Heart left ventricle (tissue), 16 donors: ENCODE measurements around the gene BSND. TPM values are rescaled to one million over a fixed set of nuclear protein-coding genes. Genes with fewer than 3 reads are reported as not detected.

Experiments
- ATAC-seq, 4 donors: fragments of 200-7000 bp; cut with Tn5 transposase; one replicate each; pipeline ENCODE4 v1.9.1; 2020 to 2022; ENCODE audit warnings: moderate library complexity in 4 of 4, mild to moderate bottlenecking in 3 of 4, moderate number of reproducible peaks in 1 of 4
- DNase-seq, 5 donors: peaks; one replicate each; pipeline ENCODE4 v3.0.0-alpha.2; 2020
- H3K27ac ChIP-seq, 12 donors: fragments of 200-600 bp; sonication (generic) in 4 of 12; one replicate each; pipeline versions ENCODE4 v1.5.0 to v1.8.0; 2016 to 2022; ENCODE audit warnings: mild to moderate bottlenecking in 2 of 12
- H3K27me3 ChIP-seq, 9 donors: fragments of 200-600 bp; sonication (generic) in 2 of 9; one replicate each; pipeline versions ENCODE4 v1.5.1 to v1.8.0; 2016 to 2022; ENCODE audit warnings: mild to moderate bottlenecking in 3 of 9
- H3K36me3 ChIP-seq, 9 donors: fragments of 200-600 bp; sonication (generic) in 2 of 9; one replicate each; pipeline versions ENCODE4 v1.5.0 to v1.8.0; 2018 to 2022; ENCODE audit warnings: mild to moderate bottlenecking in 2 of 9
- H3K4me1 ChIP-seq, 12 donors: fragments of 200-600 bp; sonication (generic) in 4 of 12; one replicate each; pipeline versions ENCODE4 v1.5.0 to v1.8.0; 2016 to 2022; ENCODE audit warnings: mild to moderate bottlenecking in 3 of 12
- H3K4me3 ChIP-seq, 12 donors: fragments of 200-600 bp; sonication (generic) in 4 of 12; one replicate each; pipeline versions ENCODE4 v1.5.0 to v1.8.0; 2017 to 2022; ENCODE audit warnings: mild to moderate bottlenecking in 9 of 12, moderate library complexity in 4 of 12
- H3K9me3 ChIP-seq, 12 donors: fragments of 200-600 bp; sonication (generic) in 4 of 12; one replicate each; pipeline versions ENCODE4 v1.5.0 to v1.8.0; 2016 to 2022; ENCODE audit warnings: mild to moderate bottlenecking in 1 of 12
- CTCF ChIP-seq, 12 donors: fragments of 200-600 bp; sonication (generic) in 4 of 12; IDR thresholded peaks; one replicate each; pipeline versions ENCODE4 v1.5.0 to v1.8.0; 2018 to 2022; ENCODE audit warnings: antibody characterized with exemption in 12 of 12, mild to moderate bottlenecking in 5 of 12
- POLR2A ChIP-seq, 2 donors: fragments of 450-650 bp; IDR thresholded peaks; one replicate each; pipeline ENCODE4 v1.6.1; 2017; ENCODE audit warnings: antibody characterized with exemption in 2 of 2, mild to moderate bottlenecking in 2 of 2, moderate library complexity in 2 of 2
- WGBS, 4 donors: extraction: QIAGEN DNeasy Blood & Tissue Kit in 2 of 4; methylation state at CpG; one replicate each; pipeline versions ENCODE4 v1.1.5 to v1.1.7; 2013 to 2018; 5-methylcytosine and 5-hydroxymethylcytosine counted together
- intact Hi-C, 10 donors: fragments of 100-400 bp; cut with DNase I; formaldehyde crosslinking; loops; one replicate each; pipeline versions ENCODE4 v1.11.1 to v1.14.2; 2022
- polyA plus RNA-seq, 2 donors: library from polyadenylated mRNA; stranded (reverse); fragments of 200-250 nt; gene quantifications; one replicate each; pipeline ENCODE4 v1.2.3, GENCODE V29; 2013
- total RNA-seq, 9 donors: library from RNA; depleted of rRNA in 2 of 9; stranded (reverse); fragments of >200 nt in 2 of 9; fragmentation: NEBNext Ultra II Directional in 3 of 9; extraction: Animal tissue kit (Norgen Biotek cat#: 25700) in 3 of 9; gene quantifications; one replicate each; pipeline versions ENCODE4 v1.1.0 to v1.2.4, GENCODE V29; 2016 to 2023
- donor health status: ischemic (EF 13 %, LVEDD 7.1; RV severe dilation, severe dysfunction).
- donor health status: healthy with polysubstance abuse.
- donor health status: DM: no; HTN: yes; CAD: no.
- donor health status: DM: no; HTN: no; CAD: no.
- donor health status: ischemic (EF 25% LVEDD 6.9; RV normal size, moderate dysfunction).
- donor health status: ischemic (EF 25% LVEDD 5.7; RV mildly dilated, moderate dysfunction).
- donor health status: healthy.
- donor health status: DM: yes; HTN: yes; CAD: no.
- donor health status: ischemic (EF 35%, LVEDD 5.7; RV mildly dilated, moderate dysfunction).
- donor health status: nonischemic (EF 11% LVEDD 7.7; RV severe dilation, severe dysfunction).
- donor health status: DM: yes; HTN: yes; CAD: no.
- donor health status: PGD.
- donor health status: ischemic (EF 29% LVEDD 5.4; RV normal size, mild dysfunction).
- donor health status: nonischemic (EF 23%, LVEDD 6.1; RV moderate dilation, normal function).

The BSND gene
- total and polyA plus RNA-seq, 11 donors, result not detected

DNA sequence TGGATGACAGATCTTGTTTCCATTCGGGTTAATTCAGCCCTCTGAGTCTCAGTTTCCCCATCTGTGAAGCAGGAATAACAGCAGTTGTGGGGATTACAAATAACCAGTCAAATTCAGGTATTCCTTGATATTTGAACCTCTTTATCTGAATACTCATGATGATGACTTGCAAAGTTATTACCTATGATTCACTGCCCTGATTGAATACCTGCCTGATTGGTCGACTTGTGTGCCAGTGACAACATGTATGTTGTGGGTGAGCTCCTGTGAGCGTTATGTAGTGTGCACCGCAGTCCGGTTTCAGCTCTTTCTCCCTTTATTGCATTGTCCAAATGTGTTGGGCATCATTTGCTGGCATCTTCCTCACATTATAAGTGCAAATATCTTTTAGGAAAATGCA is 27.8 kb upstream of the BSND start:
- Histone ChIP-seq H3K36me3 (no peaks in the 10 kb centered on the region), H3K9me3 (no peaks in the 10 kb centered on the region), H3K4me1 (peaks cover 0 to 8% (median 0%) of the 10 kb centered on the region in 12 donors), H3K27ac (no peak overlapping the region), H3K27me3 (peaks cover 0 to 11% (median 0%) of the 10 kb centered on the region in 9 donors), H3K4me3 (no peak overlapping the region)
- DNase-seq (no peak), ATAC-seq (no peak)
- intact Hi-C loops, result no loop called here
- TF ChIP-seq POLR2A (IDR thresholded peaks at IDR 0.05), result no peak
- TF ChIP-seq CTCF (IDR thresholded peaks at IDR 0.05), result no peak
- 80 to 91% (median 87%) methylated on average over 5 of the region's 5 CpGs for WGBS, 4 donors

DNA sequence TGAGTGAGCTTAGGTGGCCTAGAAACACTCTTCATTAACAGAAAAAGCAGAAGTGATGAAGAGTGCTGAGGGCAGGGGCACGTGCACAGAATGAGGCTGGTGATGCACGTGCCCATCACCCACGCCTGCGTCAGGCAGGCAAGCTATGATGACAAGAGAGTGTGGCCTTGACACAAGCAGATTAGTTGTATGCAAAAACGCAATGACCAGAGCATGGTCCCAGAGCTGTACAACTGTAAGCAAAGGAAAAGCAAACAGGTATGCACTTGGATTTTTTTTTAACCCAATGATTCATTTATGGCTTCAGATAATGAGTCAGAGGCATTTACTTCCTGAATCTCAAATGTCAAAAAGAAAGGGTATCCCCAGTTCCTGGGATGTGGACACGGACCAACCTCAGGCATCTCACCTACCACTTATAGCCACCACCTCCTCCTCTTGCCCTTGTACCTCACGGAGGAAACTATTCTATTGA is 27.4 kb upstream of the BSND start:
- H3K27ac ChIP-seq, result no peak overlapping the region
- no peak for ATAC-seq
- peaks cover 0 to 11% (median 0%) of the 10 kb centered on the region in 9 donors for H3K27me3 ChIP-seq
- WGBS, 4 donors, result 80 to 89% (median 85%) methylated on average over 7 of the region's 7 CpGs
- DNase-seq, result no peak
- TF ChIP-seq CTCF (IDR thresholded peaks at IDR 0.05) (no peak), POLR2A (IDR thresholded peaks at IDR 0.05) (no peak)
- H3K9me3 ChIP-seq, result no peaks in the 10 kb centered on the region
- intact Hi-C loops, result no loop called here
- no peak overlapping the region for H3K4me3 ChIP-seq
- H3K4me1 ChIP-seq, result peaks cover 0 to 7% (median 0%) of the 10 kb centered on the region in 12 donors
- no peaks in the 10 kb centered on the region for H3K36me3 ChIP-seq

- Histone ChIP-seq H3K4me3 (no peak overlapping the region), H3K27ac (no peak overlapping the region), H3K36me3 (no peaks in the 10 kb centered on the region), H3K9me3 (no peaks in the 10 kb centered on the region), H3K4me1 (peaks cover 0 to 7% (median 0%) of the 10 kb centered on the region in 12 donors), H3K27me3 (peaks cover 0 to 11% (median 0%) of the 10 kb centered on the region in 9 donors)
- TF ChIP-seq CTCF (IDR thresholded peaks at IDR 0.05), result no peak
- no peak for TF ChIP-seq POLR2A (IDR thresholded peaks at IDR 0.05)
- WGBS, 4 donors, result 81 to 88% (median 85%) methylated on average over 4 of the region's 4 CpGs
- ATAC-seq (no peak), DNase-seq (no peak)
- intact Hi-C loops, result no loop called here
Measured at GRCh38 chr1:54972436-54972835, 26.3 kb upstream of the BSND start.

GRCh38 chr1:54973205-54973921 is 25.4 kb upstream of the BSND start:
- intact Hi-C loops, result no loop called here
- peak in 4 of 5 donors; percentile 22 to 73 (median 54) for DNase-seq
- ATAC-seq, result peak; percentile 73 to 92 (median 90)
- peak overlapping the region in 1 of 12 donors; percentile 43 for H3K27ac ChIP-seq
- TF ChIP-seq CTCF (IDR thresholded peaks at IDR 0.05), result peak in 10 of 12 donors; percentile 12 to 59 (median 22)
- TF ChIP-seq POLR2A (IDR thresholded peaks at IDR 0.05), result no peak
- H3K27me3 ChIP-seq, result peaks cover 0 to 11% (median 0%) of the 10 kb centered on the region in 9 donors
- no peaks in the 10 kb centered on the region for H3K36me3 ChIP-seq
- no peak overlapping the region for H3K4me3 ChIP-seq
- 32 to 38% (median 35%) methylated on average over 5 of the region's 5 CpGs for WGBS, 4 donors
- no peaks in the 10 kb centered on the region for H3K9me3 ChIP-seq
- peaks cover 0 to 7% (median 0%) of the 10 kb centered on the region in 12 donors for H3K4me1 ChIP-seq
